Activated effector memory CD4-positive, alpha-beta T cell treated with Interleukin-2 at 50 U/mL for 16 hours (primary cell): ENCODE results near the gene CASR.

Source experiments
- DNase-seq: peaks from one replicate; pipeline ENCODE4 v3.0.0-alpha.2; 2020

CASR gene

GRCh38 chr3:122217901-122218300 is 34.4 kb downstream of the CASR start:
- DNase-seq = no peak

GRCh38 chr3:122219242-122219872 is 35.9 kb downstream of the CASR start:
- no peak for DNase-seq

- no peak for DNase-seq
These were observed 43.7 kb downstream of the CASR start for GRCh38 chr3:122227036-122227781.

- no peak for DNase-seq
These were observed 46.7 kb downstream of the CASR start for GRCh38 chr3:122230174-122230573.

GRCh38 chr3:122231465-122232157 is 48.1 kb downstream of the CASR start:
- DNase-seq = no peak

GRCh38 chr3:122232485-122232884 is 49.0 kb downstream of the CASR start:
- DNase-seq = no peak

- no peak for DNase-seq
These were observed 49.9 kb downstream of the CASR start for GRCh38 chr3:122233101-122233952.

GRCh38 chr3:122234117-122234516 is 50.6 kb downstream of the CASR start:
- no peak for DNase-seq

GRCh38 chr3:122235147-122235546 is 51.7 kb downstream of the CASR start:
- DNase-seq = no peak

GRCh38 chr3:122239112-122239511 is 55.6 kb downstream of the CASR start:
- DNase-seq = no peak

GRCh38 chr3:122245513-122246174 is 62.2 kb downstream of the CASR start:
- no peak for DNase-seq

GRCh38 chr3:122246199-122246598 is 62.7 kb downstream of the CASR start:
- DNase-seq = no peak

GRCh38 chr3:122247087-122247824 is 63.8 kb downstream of the CASR start:
- DNase-seq = no peak

GRCh38 chr3:122247825-122248185 is 64.3 kb downstream of the CASR start:
- DNase-seq = no peak

GRCh38 chr3:122251428-122251827 is 68.0 kb downstream of the CASR start:
- DNase-seq = no peak

- no peak for DNase-seq
These were observed 70.1 kb downstream of the CASR start for GRCh38 chr3:122253581-122253980.

- no peak for DNase-seq
These were observed 72.4 kb downstream of the CASR start for GRCh38 chr3:122255757-122256439.

GRCh38 chr3:122257644-122258364 is 74.3 kb downstream of the CASR start:
- DNase-seq = no peak

GRCh38 chr3:122258757-122259371 is 75.4 kb downstream of the CASR start:
- no peak for DNase-seq

GRCh38 chr3:122260206-122260605 is 76.7 kb downstream of the CASR start:
- DNase-seq = no peak
